A549 (cell line): ENCODE data around the gene CPNE4. TPM values are rescaled to one million over a fixed set of nuclear protein-coding genes. Genes with fewer than 3 reads are reported as not detected.

ENCODE experiments used
- ATAC-seq, 2 experiments: fragments of 200-7000 bp in 1 of 2; fragments of >200 bp in 1 of 2; cut with Nextera tagmentation in 1 of 2; cut with Tn5 transposase in 1 of 2; 3 replicates each; pipeline versions ENCODE4 v1.8.0 to v1.9.1; 2018 to 2020; ENCODE audit warnings: mild to moderate bottlenecking in 1 of 2, moderate library complexity in 1 of 2
- CTCF ChIA-PET: fragments of 300-600 bp; sonication (Branson Sonifier 250); formaldehyde crosslinking; extraction: SDS; loops from one replicate; lab custom pipeline; 2021; ENCODE audit warnings: antibody characterized with exemption, inconsistent platforms; lab: Yijun Ruan, JAX
- POLR2A ChIA-PET: fragments of 350-600 bp; formaldehyde crosslinking; extraction: SDS; loops from one replicate; lab custom pipeline; 2021; ENCODE audit warnings: antibody characterized with exemption, inconsistent platforms; lab: Yijun Ruan, JAX
- DNase-seq, 2 experiments: peaks; one replicate each; pipeline versions ENCODE4 v3.0.0 to v3.0.0-alpha.2; 2011 to 2016; ENCODE audit warnings: low read depth in 1 of 2, low spot score in 1 of 2
- FAIRE-seq: peaks from 2 replicates; lab custom pipeline; 2011; peaks lifted over from hg19 to GRCh38; lab: Jason Lieb, UNC
- H3K27ac ChIP-seq, 2 experiments: fragments of >200 bp; sonication (Bioruptor Twin); formaldehyde crosslinking; 3 replicates each; pipeline ENCODE4 v1.5.1; 2016 to 2017
- H3K4me1 ChIP-seq: fragments of >200 bp; sonication (Bioruptor Twin); formaldehyde crosslinking; 3 replicates; pipeline ENCODE4 v1.6.1; 2016
- H3K4me2 ChIP-seq: fragments of >200 bp; sonication (Bioruptor Twin); formaldehyde crosslinking; 3 replicates; pipeline ENCODE4 v1.6.1; 2016
- H3K4me3 ChIP-seq: fragments of >200 bp; sonication (Bioruptor Twin); formaldehyde crosslinking; 3 replicates; pipeline ENCODE4 v1.5.1; 2016
- H3K9me3 ChIP-seq: fragments of >200 bp; sonication (Bioruptor Twin); formaldehyde crosslinking; 3 replicates; pipeline ENCODE4 v1.6.1; 2016
- BHLHE40 ChIP-seq: IDR thresholded peaks from 2 replicates; pipeline ENCODE4 v1.6.1; 2012; ENCODE audit warnings: low read depth, low read length, inconsistent platforms
- CBX2 ChIP-seq: fragments of 200-600 bp; sonication (generic); IDR thresholded peaks from 2 replicates; pipeline ENCODE4 v1.6.1; 2016; ENCODE audit warnings: low read depth, mild to moderate bottlenecking, borderline replicate concordance
- CBX8 ChIP-seq: fragments of 200-600 bp; sonication (generic); IDR thresholded peaks from 2 replicates; pipeline ENCODE4 v1.6.1; 2016
- CEBPB ChIP-seq, 2 experiments: fragments of >200 bp in 1 of 2; sonication (Bioruptor Twin) in 1 of 2; formaldehyde crosslinking in 1 of 2; IDR thresholded peaks; 2 replicates each; pipeline ENCODE4 v1.6.1; 2012 to 2016
- CHD2 ChIP-seq: fragments of 150-350 bp; IDR thresholded peaks from 2 replicates; pipeline ENCODE4 v1.6.1; 2014; ENCODE audit warnings: low read length; ENCODE audit not compliant: partially characterized antibody
- CHD4 ChIP-seq: fragments of 200-600 bp; sonication (generic); IDR thresholded peaks from 2 replicates; pipeline ENCODE4 v1.6.1; 2016; ENCODE audit warnings: antibody characterized with exemption, mild to moderate bottlenecking, borderline replicate concordance
- CTCF ChIP-seq: fragments of >200 bp; sonication (Bioruptor Twin); formaldehyde crosslinking; IDR thresholded peaks from 3 replicates; pipeline ENCODE4 v1.5.1; 2016
- E2F6 ChIP-seq: IDR thresholded peaks from 2 replicates; pipeline ENCODE4 v1.6.1; 2012; ENCODE audit warnings: low read depth, borderline replicate concordance
- EP300 ChIP-seq, 2 experiments: fragments of >200 bp; sonication (Bioruptor Twin); formaldehyde crosslinking; IDR thresholded peaks; 2 replicates in 1 of 2; 3 replicates in 1 of 2; pipeline ENCODE4 v1.6.1; 2016 to 2017
- FOSL2 ChIP-seq, 2 experiments: fragments of 450-650 bp in 1 of 2; fragments of >200 bp in 1 of 2; sonication (Bioruptor Twin) in 1 of 2; formaldehyde crosslinking; IDR thresholded peaks; 2 replicates each; pipeline versions ENCODE4 v1.5.0 to v1.6.1; 2016 to 2020; ENCODE audit warnings: mild to moderate bottlenecking in 1 of 2, moderate library complexity in 1 of 2
- FOXS1 ChIP-seq: fragments of 250-450 bp; sonication (Bioruptor Pico); IDR thresholded peaks from 2 replicates; pipeline ENCODE4 v1.5.0; 2020; ENCODE audit warnings: mild to moderate bottlenecking, moderate library complexity
- GATA3 ChIP-seq: IDR thresholded peaks from 2 replicates; pipeline ENCODE4 v1.6.1; 2012; ENCODE audit warnings: borderline replicate concordance
- HEYL ChIP-seq: fragments of 250-450 bp; sonication (Bioruptor Pico); IDR thresholded peaks from 2 replicates; pipeline ENCODE4 v1.8.0; 2021; ENCODE audit warnings: mild to moderate bottlenecking, moderate library complexity
- HOXB5 ChIP-seq: fragments of 250-450 bp; sonication (Bioruptor Pico); IDR thresholded peaks from 2 replicates; pipeline ENCODE4 v1.5.0; 2020; ENCODE audit warnings: mild to moderate bottlenecking, moderate library complexity
- JUN ChIP-seq, 2 experiments: fragments of >200 bp; sonication (Bioruptor Twin); formaldehyde crosslinking; IDR thresholded peaks; 2 replicates in 1 of 2; 3 replicates in 1 of 2; pipeline ENCODE4 v1.6.1; 2016 to 2017
- KDM5A ChIP-seq: fragments of 200-600 bp; sonication (generic); IDR thresholded peaks from 2 replicates; pipeline ENCODE4 v1.6.1; 2016; ENCODE audit warnings: antibody characterized with exemption, mild to moderate bottlenecking
- MAFK ChIP-seq: fragments of 450-650 bp; IDR thresholded peaks from 2 replicates; pipeline ENCODE4 v1.6.1; 2014; ENCODE audit not compliant: partially characterized antibody
- MAZ ChIP-seq: fragments of 150-350 bp; IDR thresholded peaks from 2 replicates; pipeline ENCODE4 v1.6.1; 2014; ENCODE audit warnings: antibody characterized with exemption, low read depth, low read length, borderline replicate concordance
- MYC ChIP-seq: IDR thresholded peaks from 2 replicates; pipeline ENCODE4 v1.6.1; 2012; ENCODE audit warnings: mild to moderate bottlenecking, inconsistent platforms, low read length, improper control_type of control experiment, borderline replicate concordance
- NFE2L2 ChIP-seq: fragments of 150-350 bp; conservative IDR thresholded peaks from 2 replicates; pipeline ENCODE4 v1.6.1; 2014; ENCODE audit warnings: low read length
- NPAS2 ChIP-seq: fragments of 250-450 bp; sonication (Bioruptor Pico); IDR thresholded peaks from 2 replicates; pipeline ENCODE4 v1.8.0; 2022; ENCODE audit warnings: mild to moderate bottlenecking, moderate library complexity, borderline replicate concordance
- NR3C1 ChIP-seq: fragments of >200 bp; sonication (Bioruptor Twin); formaldehyde crosslinking; IDR thresholded peaks from 3 replicates; pipeline ENCODE4 v1.6.1; 2017
- PBX3 ChIP-seq: IDR thresholded peaks from 2 replicates; pipeline ENCODE4 v1.6.1; 2012
- PHF8 ChIP-seq: fragments of 200-600 bp; sonication (generic); IDR thresholded peaks from 2 replicates; pipeline ENCODE4 v1.6.1; 2016; ENCODE audit warnings: low read depth, mild to moderate bottlenecking, antibody characterized with exemption, moderate library complexity, borderline replicate concordance
- REST ChIP-seq: fragments of 200-600 bp; sonication (generic); IDR thresholded peaks from 2 replicates; pipeline ENCODE4 v1.6.1; 2016; ENCODE audit warnings: antibody characterized with exemption, mild to moderate bottlenecking, moderate library complexity
- RFX5 ChIP-seq: fragments of 450-650 bp; IDR thresholded peaks from 2 replicates; pipeline ENCODE4 v1.7.1; 2014; ENCODE audit warnings: antibody characterized with exemption, mild to moderate bottlenecking, moderate library complexity
- RNF2 ChIP-seq: fragments of 200-600 bp; sonication (generic); IDR thresholded peaks from 2 replicates; pipeline ENCODE4 v1.6.1; 2016; ENCODE audit warnings: low read depth, mild to moderate bottlenecking, antibody characterized with exemption, moderate library complexity, borderline replicate concordance
- TP53 ChIP-seq: fragments of 250-450 bp; sonication (Bioruptor Pico); IDR thresholded peaks from 2 replicates; pipeline ENCODE4 v1.5.0; 2021; ENCODE audit warnings: mild to moderate bottlenecking, moderate library complexity
- ZC3H11A ChIP-seq: fragments of 450-650 bp; IDR thresholded peaks from 2 replicates; pipeline ENCODE4 v1.6.1; 2014; ENCODE audit warnings: antibody characterized with exemption, mild to moderate bottlenecking
- ZFP36 ChIP-seq: fragments of 450-650 bp; IDR thresholded peaks from 2 replicates; pipeline ENCODE4 v1.6.1; 2014; ENCODE audit warnings: borderline replicate concordance; ENCODE audit not compliant: partially characterized antibody
- ZSCAN20 ChIP-seq: fragments of 250-450 bp; sonication (Bioruptor Pico); IDR thresholded peaks from 2 replicates; pipeline ENCODE4 v1.8.0; 2022; ENCODE audit warnings: mild to moderate bottlenecking, moderate library complexity
- WGBS: methylation state at CpG from one replicate; pipeline ENCODE4 v1.1.6; 2017; ENCODE audit errors: missing lambda C conversion rate; 5-methylcytosine and 5-hydroxymethylcytosine counted together
- polyA plus RNA-seq, 4 experiments: library from polyadenylated mRNA; depleted of rRNA in 3 of 4; stranded (reverse); fragments of >200 nt; fragmentation: RNase III in 1 of 4; extraction: RNeasy Plus Mini Kit Qiagen cat#74134 plus additional on column Dnase treatment in 1 of 4; gene quantifications; 2 replicates in 3 of 4; 3 replicates in 1 of 4; pipeline ENCODE4 v1.2.3, GENCODE V29; 2011 to 2017

CPNE4 gene
- polyA plus RNA-seq, 2 of the 4 experiments (the other 2 are of a cell fraction), result 3.6 to 8.7 TPM

GRCh38 chr3:131723343-131723742 is 311.5 kb downstream of the CPNE4 start:
- DNase-seq (no peak), FAIRE-seq (no peak), ATAC-seq (no peak)
- TF ChIP-seq PHF8 (no peak), RNF2 (no peak), ZC3H11A (no peak), EP300 (IDR thresholded peaks at IDR 0.05) (no peak), KDM5A (no peak), NR3C1 (no peak), JUN (IDR thresholded peaks at IDR 0.05) (no peak), CBX8 (no peak), MAZ (no peak), BHLHE40 (no peak), HEYL (CRISPR knock-in tag) (no peak), CHD4 (no peak), FOXS1 (CRISPR knock-in tag) (no peak), ZFP36 (no peak), RFX5 (no peak), PBX3 (no peak), E2F6 (no peak), HOXB5 (no peak), TP53 (CRISPR knock-in tag) (no peak), MYC (no peak)
- Histone ChIP-seq H3K4me3 (no peak overlapping the region), H3K27ac (no peak overlapping the region), H3K4me2 (no peak overlapping the region), H3K4me1 (no peaks in the 10 kb centered on the region), H3K9me3 (no peaks in the 10 kb centered on the region)
- CTCF ChIA-PET, result no interaction called here
- POLR2A ChIA-PET, result no interaction called here
- 85% methylated on average over 5 of the region's 5 CpGs for WGBS

GRCh38 chr3:131717493-131717892 is 317.3 kb downstream of the CPNE4 start:
- WGBS, result 93% methylated on average over 7 of the region's 7 CpGs
- TF ChIP-seq REST (no peak), CTCF (no peak), RFX5 (no peak), PBX3 (no peak), NPAS2 (CRISPR knock-in tag) (no peak), CEBPB (IDR thresholded peaks at IDR 0.05) (no peak), CBX2 (no peak), NFE2L2 (no peak), MAFK (no peak), RNF2 (no peak), E2F6 (no peak), CHD2 (no peak), ZC3H11A (no peak), FOSL2 (IDR thresholded peaks at IDR 0.05) (no peak), FOSL2 (CRISPR knock-in tag; IDR thresholded peaks at IDR 0.05) (no peak), GATA3 (no peak), ZSCAN20 (CRISPR knock-in tag) (no peak)

More at GRCh38 chr3:131717493-131717892, 317.3 kb downstream of the CPNE4 start:
- no peaks in the 10 kb centered on the region for H3K4me1 ChIP-seq
- no peaks in the 10 kb centered on the region for H3K9me3 ChIP-seq
- CTCF ChIA-PET, result no interaction called here
- FAIRE-seq (no peak), ATAC-seq (no peak), DNase-seq (no peak)
- H3K27ac ChIP-seq, result no peak overlapping the region
- H3K4me2 ChIP-seq, result no peak overlapping the region
- H3K4me3 ChIP-seq, result no peak overlapping the region
- POLR2A ChIA-PET, result no interaction called here
